GM13977 (cell line): ENCODE measurements around the gene TSPAN11.

Experiments
- DNase-seq: peaks from one replicate; pipeline ENCODE4 v3.0.0; 2012; ENCODE audit warnings: low spot score
- in situ Hi-C: fragments of 300-500 bp; cut with MboI; formaldehyde crosslinking; loops from one replicate; pipeline ENCODE4 v1.12.0; 2022; ENCODE audit warnings: low sequenced_read_pairs, low pct_unique_long_range_greater_than_20kb, mixed read lengths, inconsistent platforms; ENCODE audit not compliant: unreplicated experiment
- TF ChIP-seq, protein P1 (sequence below): IDR thresholded peaks from 2 replicates; pipeline ENCODE4 v1.5.1; 2012; ENCODE audit warnings: mild to moderate bottlenecking, control low read depth; ENCODE audit not compliant: insufficient read depth; ENCODE audit errors: extremely low read depth, missing control alignments

TSPAN11 gene

DNA sequence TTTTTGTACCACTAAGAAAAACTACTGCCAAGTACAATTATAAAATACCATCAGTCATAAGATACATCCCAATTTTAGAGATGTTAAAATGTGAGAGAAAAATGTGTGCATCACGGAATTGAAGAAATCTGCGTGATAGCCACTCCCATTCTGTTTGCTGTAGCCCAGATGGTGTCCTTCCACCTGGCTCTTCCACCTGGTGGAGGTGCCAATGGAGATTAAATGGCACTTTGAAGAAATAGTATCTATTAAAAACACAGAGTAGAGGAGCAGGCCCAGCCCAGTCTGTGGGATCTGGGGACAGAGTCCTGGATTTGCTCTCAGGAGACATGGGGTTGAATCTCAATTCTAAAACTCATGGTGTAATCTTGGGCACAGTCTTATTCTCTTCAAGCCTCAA lies 35.5 kb downstream of the TSPAN11 start:
- TF ChIP-seq, protein P1, sequence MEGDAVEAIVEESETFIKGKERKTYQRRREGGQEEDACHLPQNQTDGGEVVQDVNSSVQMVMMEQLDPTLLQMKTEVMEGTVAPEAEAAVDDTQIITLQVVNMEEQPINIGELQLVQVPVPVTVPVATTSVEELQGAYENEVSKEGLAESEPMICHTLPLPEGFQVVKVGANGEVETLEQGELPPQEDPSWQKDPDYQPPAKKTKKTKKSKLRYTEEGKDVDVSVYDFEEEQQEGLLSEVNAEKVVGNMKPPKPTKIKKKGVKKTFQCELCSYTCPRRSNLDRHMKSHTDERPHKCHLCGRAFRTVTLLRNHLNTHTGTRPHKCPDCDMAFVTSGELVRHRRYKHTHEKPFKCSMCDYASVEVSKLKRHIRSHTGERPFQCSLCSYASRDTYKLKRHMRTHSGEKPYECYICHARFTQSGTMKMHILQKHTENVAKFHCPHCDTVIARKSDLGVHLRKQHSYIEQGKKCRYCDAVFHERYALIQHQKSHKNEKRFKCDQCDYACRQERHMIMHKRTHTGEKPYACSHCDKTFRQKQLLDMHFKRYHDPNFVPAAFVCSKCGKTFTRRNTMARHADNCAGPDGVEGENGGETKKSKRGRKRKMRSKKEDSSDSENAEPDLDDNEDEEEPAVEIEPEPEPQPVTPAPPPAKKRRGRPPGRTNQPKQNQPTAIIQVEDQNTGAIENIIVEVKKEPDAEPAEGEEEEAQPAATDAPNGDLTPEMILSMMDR: no peak
- in situ Hi-C loops: no loop called here
- DNase-seq: no peak

DNA sequence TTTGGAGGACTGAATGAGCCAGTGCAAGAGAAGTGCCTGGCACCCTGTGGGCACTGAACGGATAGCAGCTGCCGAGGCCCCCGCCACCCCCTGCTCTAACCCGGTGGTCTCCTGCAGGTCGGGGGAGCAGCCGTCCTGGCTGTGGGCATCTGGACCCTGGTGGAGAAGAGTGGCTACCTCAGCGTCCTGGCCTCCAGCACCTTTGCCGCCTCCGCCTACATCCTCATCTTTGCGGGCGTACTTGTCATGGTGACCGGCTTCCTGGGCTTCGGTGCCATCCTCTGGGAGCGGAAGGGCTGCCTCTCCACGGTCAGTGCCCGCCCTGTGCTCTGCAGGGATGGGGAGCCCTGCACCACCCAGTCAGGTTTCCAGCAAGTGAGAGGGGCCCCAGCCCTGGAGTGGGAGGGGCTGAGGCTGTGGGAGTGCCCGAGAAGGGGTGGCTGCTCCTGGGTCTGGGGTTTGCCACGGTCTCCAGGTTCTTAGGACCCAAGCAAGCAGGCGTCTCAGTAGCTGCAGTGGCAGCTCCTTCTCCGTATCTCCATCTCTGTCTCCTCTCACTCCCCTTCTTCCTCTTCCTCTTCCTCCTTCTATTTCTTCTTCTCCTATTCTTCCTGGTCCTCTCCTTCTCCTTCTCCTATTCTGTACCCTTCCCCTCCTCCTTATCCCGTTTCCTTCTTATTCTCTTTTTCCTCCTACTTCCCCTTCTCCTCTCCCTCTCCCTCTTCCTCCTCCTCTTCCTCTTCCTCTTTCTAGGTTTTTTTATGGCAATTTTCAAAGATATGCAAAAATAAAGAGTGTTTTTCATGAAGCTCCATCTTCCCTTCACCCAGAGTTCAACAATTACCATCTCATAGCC lies 37.4 kb downstream of the TSPAN11 start:
- in situ Hi-C loops: no loop called here
- no peak for DNase-seq
- TF ChIP-seq, protein P1: no peak

DNA sequence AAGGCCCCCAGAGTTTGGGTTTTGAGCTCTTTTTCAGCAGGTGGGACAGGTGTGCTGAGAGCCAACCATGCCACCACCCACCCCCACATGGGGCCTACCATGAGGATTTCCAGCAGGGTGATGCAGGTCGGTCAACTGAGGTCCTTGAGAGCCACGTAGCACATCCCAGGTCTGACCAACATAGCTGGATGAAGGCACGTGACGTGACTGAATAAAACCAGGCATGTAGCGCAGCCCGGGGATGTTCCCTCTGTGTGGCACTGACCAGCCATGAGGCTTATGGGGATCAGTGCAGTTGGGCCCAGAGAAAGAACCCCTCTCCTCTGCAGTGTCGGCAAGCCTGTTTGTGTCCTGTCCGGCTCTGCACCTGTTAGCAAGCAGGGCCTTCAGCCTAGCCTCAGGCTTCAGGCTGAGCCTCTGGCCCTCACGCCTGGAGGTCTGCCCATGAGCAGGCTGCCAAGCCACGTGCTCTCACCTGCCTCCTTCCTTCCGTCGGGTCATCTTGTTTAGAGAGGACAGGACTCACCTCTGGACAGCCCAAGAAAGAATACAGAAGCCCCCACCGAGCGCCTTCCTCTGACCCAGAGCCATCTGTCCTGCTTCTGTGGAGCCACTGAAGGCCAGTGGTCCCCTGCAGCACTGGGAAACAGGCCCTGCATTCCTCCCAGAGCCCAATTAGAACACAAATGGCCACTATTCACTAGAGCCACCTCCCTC lies 38.5 kb downstream of the TSPAN11 start:
- in situ Hi-C loops: no loop called here
- DNase-seq: no peak
- TF ChIP-seq, protein P1: no peak

DNA sequence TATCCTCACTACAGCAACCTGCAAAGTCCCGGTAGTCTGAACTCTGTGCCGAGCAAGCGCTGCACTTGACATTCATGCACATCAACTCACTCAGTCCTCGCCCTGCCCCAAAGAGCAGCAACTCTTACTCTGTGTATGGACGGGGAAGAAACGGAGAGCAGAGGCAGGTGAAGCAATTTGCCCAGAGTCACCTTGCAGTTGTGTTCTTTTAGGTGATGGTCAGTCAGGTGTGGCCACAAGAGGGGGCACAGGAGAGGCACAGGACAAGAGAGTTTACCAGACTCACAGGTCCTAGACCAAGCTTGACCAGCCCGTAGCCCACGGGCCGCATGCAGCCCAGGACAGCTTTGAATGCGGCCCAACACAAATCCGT lies 39.1 kb downstream of the TSPAN11 start:
- no peak for DNase-seq
- in situ Hi-C loops: no loop called here
- TF ChIP-seq, protein P1: no peak

DNA sequence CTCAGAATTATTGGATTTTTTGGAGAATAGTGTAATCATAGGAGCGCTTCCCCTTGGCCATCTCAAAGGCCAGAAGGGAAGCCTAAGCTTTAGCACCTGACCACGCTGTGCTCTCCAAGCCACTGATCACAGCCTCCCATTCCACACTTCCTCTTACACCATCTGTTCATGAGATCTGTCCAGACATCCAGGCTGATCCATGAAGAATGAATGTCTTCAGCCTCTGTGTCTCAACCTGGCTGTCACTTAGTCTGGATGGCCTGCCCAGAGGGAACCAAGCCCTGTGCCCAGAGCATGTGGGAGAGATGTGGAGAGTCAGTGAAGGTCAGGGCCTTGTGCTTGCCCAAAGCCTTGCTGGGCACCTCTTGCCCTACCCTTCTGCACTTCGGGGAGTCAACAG lies 40.5 kb downstream of the TSPAN11 start:
- DNase-seq: no peak
- TF ChIP-seq, protein P1: no peak
- in situ Hi-C loops: no loop called here

DNA sequence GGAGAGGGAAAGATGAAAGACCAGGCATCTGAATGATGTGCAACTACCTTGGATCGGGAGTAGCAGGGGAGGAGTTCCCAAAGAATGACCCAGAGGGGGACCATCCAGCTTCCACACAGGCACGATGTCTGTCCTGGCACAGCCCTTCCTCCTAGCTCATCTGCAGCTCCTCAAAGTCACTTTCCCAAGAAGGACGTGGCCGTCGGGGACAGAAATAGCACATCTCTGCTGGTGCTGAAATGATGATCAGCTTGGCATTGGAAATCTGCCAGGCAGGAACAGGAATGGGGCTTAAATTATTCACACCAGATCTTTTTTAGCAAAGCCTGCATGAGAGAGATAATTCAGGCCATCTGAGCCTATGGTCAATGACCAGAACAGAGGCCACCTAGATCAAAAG lies 41.7 kb downstream of the TSPAN11 start:
- DNase-seq: no peak

More for the DNA sequence above, 41.7 kb downstream of the TSPAN11 start:
- in situ Hi-C loops: no loop called here
- TF ChIP-seq, protein P1: no peak
